Measurements from ENCODE around the gene NME8. TPM values are rescaled to one million over a fixed set of nuclear protein-coding genes. Genes with fewer than 3 reads are reported as not detected.

Gene NME8
- total and polyA plus RNA-seq, 2 of the 4 experiments (the other 2 are of a cell fraction): not detected

DNA sequence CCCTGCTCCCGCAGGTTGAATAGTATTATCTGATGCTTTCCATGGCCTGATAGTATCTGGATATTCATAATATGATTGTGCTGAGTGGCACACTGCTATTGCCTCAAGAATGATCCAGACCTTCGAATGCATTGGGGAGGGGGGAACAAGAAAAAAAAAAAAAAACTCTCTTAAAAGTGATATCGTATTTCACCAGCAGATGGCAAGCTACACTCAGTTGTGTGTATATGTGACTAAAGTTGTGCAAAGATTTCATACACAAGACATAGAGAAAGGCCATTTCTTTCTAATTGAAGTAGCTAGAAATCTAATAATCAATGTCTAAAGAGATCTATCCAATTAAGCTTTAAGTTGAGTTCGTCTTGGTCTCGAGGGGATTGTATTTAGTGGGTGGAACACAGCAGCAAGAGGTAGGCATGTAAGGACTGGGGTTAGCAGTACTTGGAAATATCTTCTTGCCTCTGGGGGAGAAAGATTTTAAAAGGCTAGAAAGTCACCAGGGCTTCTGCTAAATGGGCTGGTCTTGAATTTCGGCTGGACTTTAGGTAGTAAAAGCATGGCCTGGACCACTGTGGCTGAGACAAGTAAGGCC lies 52.9 kb downstream of the NME8 start:
- Histone ChIP-seq H3K9me3 (ENCODE audit: control insufficient read depth, insufficient read depth, low read length) (peaks cover 2% of the 10 kb centered on the region), H3K27ac (ENCODE audit: insufficient read depth, low read length) (no peak overlapping the region), H2AK9ac (replicated peaks; ENCODE audit: low read depth, low read length, poor library complexity) (no peak overlapping the region), H3K9me1 (ENCODE audit: insufficient read depth, low read length) (no peaks in the 10 kb centered on the region), H4K8ac (ENCODE audit: low read depth in 2 of 2, low read length in 2 of 2) (no peak overlapping the region), H3K79me1 (ENCODE audit: low read depth in 1 of 2, low read length in 2 of 2) (no peaks in the 10 kb centered on the region), H2BK20ac (ENCODE audit: low read depth, low read length) (no peak overlapping the region), H3K56ac (ENCODE audit: extremely low read depth, insufficient read depth, low read length) (no peak overlapping the region), H2AFZ (replicated peaks; ENCODE audit: low read length, poor library complexity) (no peak overlapping the region), H2BK5ac (ENCODE audit: low read depth, low read length, poor library complexity, severe bottlenecking) (no peak overlapping the region), H3K18ac (ENCODE audit: low read depth, low read length) (no peak overlapping the region), H2AK5ac (ENCODE audit: low read depth, low read length) (no peak overlapping the region), H2BK15ac (ENCODE audit: low read depth, low read length) (no peak overlapping the region), H4K91ac (ENCODE audit: insufficient read depth, low read depth, low read length) (no peak overlapping the region), H3K36me3 (ENCODE audit: control insufficient read depth, insufficient read depth, low read length) (no peaks in the 10 kb centered on the region), H3K4me1 (ENCODE audit: control insufficient read depth, insufficient read depth, low read length) (no peaks in the 10 kb centered on the region; the same call in 1 of the 2 replicates), H3K9ac (ENCODE audit: low read depth, low read length) (no peak overlapping the region), H3K4me2 (ENCODE audit: low read depth, low read length) (no peak overlapping the region), H4K20me1 (ENCODE audit: insufficient read depth, low read length) (no peaks in the 10 kb centered on the region), H2BK120ac (ENCODE audit: low read depth, low read length) (no peak overlapping the region), H3K23ac (ENCODE audit: low read depth, low read length) (no peak overlapping the region), H4K5ac (ENCODE audit: low read depth, low read length) (no peak overlapping the region), H3K14ac (replicated peaks; ENCODE audit: low read depth, low read length) (no peak overlapping the region), H3K4ac (ENCODE audit: low read depth, low read length) (no peak overlapping the region), H3K4me3 (ENCODE audit: insufficient read depth, low read depth, low read length) (no peak overlapping the region), H3K27me3 (ENCODE audit: control insufficient read depth, insufficient read depth, low read length) (no peaks in the 10 kb centered on the region)
- in situ Hi-C loops (cut with MboI; ENCODE audit: low sequenced_read_pairs): no loop called here
- no TSS peak for BruUV-seq (replicated peaks)
- TF ChIP-seq, protein P1, sequence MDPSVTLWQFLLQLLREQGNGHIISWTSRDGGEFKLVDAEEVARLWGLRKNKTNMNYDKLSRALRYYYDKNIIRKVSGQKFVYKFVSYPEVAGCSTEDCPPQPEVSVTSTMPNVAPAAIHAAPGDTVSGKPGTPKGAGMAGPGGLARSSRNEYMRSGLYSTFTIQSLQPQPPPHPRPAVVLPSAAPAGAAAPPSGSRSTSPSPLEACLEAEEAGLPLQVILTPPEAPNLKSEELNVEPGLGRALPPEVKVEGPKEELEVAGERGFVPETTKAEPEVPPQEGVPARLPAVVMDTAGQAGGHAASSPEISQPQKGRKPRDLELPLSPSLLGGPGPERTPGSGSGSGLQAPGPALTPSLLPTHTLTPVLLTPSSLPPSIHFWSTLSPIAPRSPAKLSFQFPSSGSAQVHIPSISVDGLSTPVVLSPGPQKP (IDR thresholded peaks at IDR 0.05; ENCODE audit: borderline replicate concordance, low read depth, low read length): no peak
- TF ChIP-seq MXI1 (IDR thresholded peaks at IDR 0.05; ENCODE audit: borderline replicate concordance, low read depth, low read length) (no peak), RAD21 (IDR thresholded peaks at IDR 0.05; ENCODE audit: low read length) (peak; percentile 36; the same call in 1 of the 2 replicates)
- TF ChIP-seq, protein P2, sequence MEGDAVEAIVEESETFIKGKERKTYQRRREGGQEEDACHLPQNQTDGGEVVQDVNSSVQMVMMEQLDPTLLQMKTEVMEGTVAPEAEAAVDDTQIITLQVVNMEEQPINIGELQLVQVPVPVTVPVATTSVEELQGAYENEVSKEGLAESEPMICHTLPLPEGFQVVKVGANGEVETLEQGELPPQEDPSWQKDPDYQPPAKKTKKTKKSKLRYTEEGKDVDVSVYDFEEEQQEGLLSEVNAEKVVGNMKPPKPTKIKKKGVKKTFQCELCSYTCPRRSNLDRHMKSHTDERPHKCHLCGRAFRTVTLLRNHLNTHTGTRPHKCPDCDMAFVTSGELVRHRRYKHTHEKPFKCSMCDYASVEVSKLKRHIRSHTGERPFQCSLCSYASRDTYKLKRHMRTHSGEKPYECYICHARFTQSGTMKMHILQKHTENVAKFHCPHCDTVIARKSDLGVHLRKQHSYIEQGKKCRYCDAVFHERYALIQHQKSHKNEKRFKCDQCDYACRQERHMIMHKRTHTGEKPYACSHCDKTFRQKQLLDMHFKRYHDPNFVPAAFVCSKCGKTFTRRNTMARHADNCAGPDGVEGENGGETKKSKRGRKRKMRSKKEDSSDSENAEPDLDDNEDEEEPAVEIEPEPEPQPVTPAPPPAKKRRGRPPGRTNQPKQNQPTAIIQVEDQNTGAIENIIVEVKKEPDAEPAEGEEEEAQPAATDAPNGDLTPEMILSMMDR (conservative IDR thresholded peaks at IDR 0.05; ENCODE audit: low read depth, low read length): peak; percentile 47
- intact Hi-C loops (cut with micrococcal nuclease): loop anchor here (5.0 kb wide), 1 partner anchor 471 kb away; no protein-coding TSS in a partner anchor
- no CpG with 5 or more reads among the region's 6 CpGs for WGBS, 2 experiments (ENCODE audit: extremely low coverage in 2 of 2, insufficient read length in 1 of 2)
- dilution Hi-C loops (cut with HindIII; ENCODE audit: low sequenced_read_pairs, unreplicated experiment): no loop called here
- ATAC-seq (ENCODE audit: low read depth): no peak
- ChIA-PET CTCF (interaction anchor here (0.5 to 1.0 kb wide), 12 partner anchors 8 to 438 kb away, joined by 3 to 8 read pairs (median 3); no protein-coding TSS in a partner anchor), POLR2A (ENCODE audit: unreplicated experiment) (no interaction called here)
- DNase-seq: peak; percentile 15

All from IMR-90 (cell line).